OCI-LY1 (cell line): ENCODE measurements around the gene NECTIN1.

Experiments
- H2AFZ ChIP-seq: fragments of 200-600 bp; sonication (generic), shearing (Covaris generic); 2 replicates; pipeline ENCODE4 v1.6.0; 2014; ENCODE audit warnings: antibody characterized with exemption, mild to moderate bottlenecking, low read length
- H3F3A ChIP-seq: fragments of 200-600 bp; sonication (generic), shearing (Covaris generic); 2 replicates; pipeline ENCODE4 v1.6.0; 2014; ENCODE audit warnings: mild to moderate bottlenecking, antibody characterized with exemption, low read length, moderate library complexity; ENCODE audit not compliant: insufficient read depth
- H3K27ac ChIP-seq: fragments of 200-600 bp; sonication (generic); 2 replicates; pipeline ENCODE4 v1.5.1; 2014; ENCODE audit warnings: low read length, mixed run types, mild to moderate bottlenecking, low read depth; ENCODE audit not compliant: poor library complexity, severe bottlenecking
- H3K27me3 ChIP-seq: fragments of 200-600 bp; sonication (generic); 2 replicates; pipeline ENCODE4 v1.6.0; 2014; ENCODE audit warnings: antibody characterized with exemption, mild to moderate bottlenecking, low read length, moderate library complexity; ENCODE audit not compliant: insufficient read depth
- H3K36me3 ChIP-seq: fragments of 200-600 bp; sonication (generic); 2 replicates; pipeline ENCODE4 v1.6.1; 2014; ENCODE audit warnings: mild to moderate bottlenecking, antibody characterized with exemption, low read length, moderate library complexity, mixed read lengths; ENCODE audit not compliant: insufficient read depth
- H3K4me1 ChIP-seq: fragments of 200-600 bp; sonication (generic); 2 replicates; pipeline ENCODE4 v1.5.1; 2014; ENCODE audit warnings: mild to moderate bottlenecking, low read length, moderate library complexity; ENCODE audit not compliant: insufficient read depth, severe bottlenecking
- H3K4me2 ChIP-seq: fragments of 200-600 bp; sonication (generic), shearing (Covaris generic); 2 replicates; pipeline ENCODE4 v1.6.1; 2014; ENCODE audit warnings: low read length
- H3K4me3 ChIP-seq: fragments of 200-600 bp; sonication (generic); 2 replicates; pipeline ENCODE4 v1.5.1; 2014; ENCODE audit warnings: low read length, low read depth, mild to moderate bottlenecking, mixed read lengths; ENCODE audit not compliant: poor library complexity, severe bottlenecking
- H3K79me2 ChIP-seq: fragments of 200-600 bp; shearing (Covaris generic); 2 replicates; pipeline ENCODE4 v1.6.1; 2016; ENCODE audit warnings: mixed run types, low read length, mixed read lengths; ENCODE audit not compliant: insufficient read depth
- H3K9ac ChIP-seq: fragments of 200-600 bp; sonication (generic), shearing (Covaris generic); 2 replicates; pipeline ENCODE4 v1.6.1; 2014; ENCODE audit warnings: mild to moderate bottlenecking, low read length, mixed read lengths
- H3K9me2 ChIP-seq: fragments of 200-600 bp; sonication (generic), shearing (Covaris generic); 2 replicates; pipeline ENCODE4 v1.6.1; 2014; ENCODE audit warnings: low read depth, mild to moderate bottlenecking, low read length, mixed read lengths
- H3K9me3 ChIP-seq: fragments of 200-600 bp; shearing (Covaris generic); 2 replicates; pipeline ENCODE4 v1.6.1; 2014; ENCODE audit warnings: low read length, mixed read lengths
- H4K20me1 ChIP-seq: fragments of 200-600 bp; sonication (generic), shearing (Covaris generic); 2 replicates; pipeline ENCODE4 v1.6.0; 2016; ENCODE audit warnings: mild to moderate bottlenecking, low read length; ENCODE audit not compliant: insufficient read depth
- CTCF ChIP-seq: fragments of 200-600 bp; sonication (generic), shearing (Covaris generic); IDR thresholded peaks from 2 replicates; pipeline ENCODE4 v1.5.1; 2017; ENCODE audit warnings: mild to moderate bottlenecking, antibody characterized with exemption, low read length, moderate library complexity, mixed read lengths
- EZH2 ChIP-seq: fragments of 200-600 bp; sonication (generic), shearing (Covaris generic); IDR thresholded peaks from 2 replicates; pipeline ENCODE4 v1.8.0; 2017; ENCODE audit warnings: borderline replicate concordance, mixed run types, mild to moderate bottlenecking, antibody characterized with exemption, low read length, moderate library complexity, mixed read lengths

The NECTIN1 gene

DNA sequence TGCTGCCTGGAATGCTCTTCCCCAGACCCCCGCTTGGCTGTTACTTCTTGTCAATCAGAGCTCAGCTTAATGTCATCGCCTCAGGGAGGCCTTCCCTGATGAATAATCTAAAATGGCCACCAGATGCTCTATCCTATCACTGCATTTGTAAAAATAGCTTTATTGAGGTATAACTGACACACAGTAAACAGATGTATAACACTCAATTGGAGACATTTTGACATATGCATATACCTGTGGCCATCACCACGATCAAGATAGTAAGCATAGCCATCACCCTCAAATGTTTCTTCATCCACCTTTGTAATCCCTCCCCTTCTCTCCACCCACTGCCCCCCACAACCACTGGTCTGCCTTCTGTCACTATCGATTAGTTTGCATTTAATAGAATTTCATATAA, 36.6 kb upstream of the NECTIN1 start:
- no peak overlapping the region for H3K4me2 ChIP-seq
- H3K4me1 ChIP-seq, result no peaks in the 10 kb centered on the region
- no peaks in the 10 kb centered on the region for H3K36me3 ChIP-seq
- H3K27me3 ChIP-seq, result no peaks in the 10 kb centered on the region
- H2AFZ ChIP-seq, result no peak overlapping the region
- H3K4me3 ChIP-seq, result no peak overlapping the region
- H3F3A ChIP-seq, result no peaks in the 10 kb centered on the region
- H3K79me2 ChIP-seq, result no peaks in the 10 kb centered on the region
- no peak for TF ChIP-seq EZH2
- H3K27ac ChIP-seq, result no peak overlapping the region
- no peaks in the 10 kb centered on the region for H4K20me1 ChIP-seq
- H3K9ac ChIP-seq, result no peak overlapping the region
- H3K9me3 ChIP-seq, result no peaks in the 10 kb centered on the region
- no peaks in the 10 kb centered on the region for H3K9me2 ChIP-seq

DNA sequence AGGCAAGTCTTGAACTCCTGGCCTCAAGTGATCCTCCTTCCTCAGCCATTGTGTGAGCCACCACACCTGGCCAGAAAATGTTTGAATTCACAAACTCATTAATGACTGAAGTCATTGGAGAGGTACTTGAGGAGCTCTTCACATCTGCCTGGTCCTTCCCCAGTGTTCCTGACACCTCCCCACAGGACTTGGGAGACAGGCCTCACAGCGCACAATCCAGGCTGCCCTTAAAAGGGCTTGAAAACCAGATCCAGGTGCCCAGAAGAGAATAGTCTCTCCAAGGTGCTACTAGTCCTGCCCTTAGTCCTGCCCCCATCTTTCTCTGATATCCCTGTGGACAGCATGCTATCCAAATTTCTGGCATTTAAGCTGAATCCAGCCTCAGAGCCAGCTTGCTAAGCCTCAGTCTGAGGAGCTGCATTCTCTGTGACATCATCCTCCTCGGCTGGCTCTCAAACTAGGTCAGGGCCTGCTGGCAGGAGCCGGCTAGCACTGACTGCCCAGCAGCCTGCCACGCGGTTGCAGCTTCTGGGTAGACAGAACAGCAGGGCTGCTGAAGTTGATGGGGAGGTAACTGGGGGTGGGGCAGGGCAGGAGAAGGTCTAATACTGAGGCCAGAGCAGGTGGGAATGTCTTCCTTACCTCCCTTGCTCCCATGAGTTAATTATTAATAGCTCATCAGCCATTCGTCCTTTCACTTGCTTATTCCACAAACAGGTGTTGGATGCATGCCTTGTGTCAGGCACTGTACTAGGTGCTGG, 35.3 kb upstream of the NECTIN1 start:
- H2AFZ ChIP-seq, result no peak overlapping the region
- no peak overlapping the region for H3K4me2 ChIP-seq
- no peaks in the 10 kb centered on the region for H4K20me1 ChIP-seq
- no peaks in the 10 kb centered on the region for H3F3A ChIP-seq
- H3K79me2 ChIP-seq, result no peaks in the 10 kb centered on the region
- no peaks in the 10 kb centered on the region for H3K27me3 ChIP-seq
- no peaks in the 10 kb centered on the region for H3K4me1 ChIP-seq
- H3K9me2 ChIP-seq, result no peaks in the 10 kb centered on the region
- no peak overlapping the region for H3K9ac ChIP-seq
- H3K9me3 ChIP-seq, result no peaks in the 10 kb centered on the region
- TF ChIP-seq EZH2, result no peak
- no peak for TF ChIP-seq CTCF
- H3K4me3 ChIP-seq, result no peak overlapping the region
- H3K27ac ChIP-seq, result no peak overlapping the region
- no peaks in the 10 kb centered on the region for H3K36me3 ChIP-seq

GRCh38 chr11:119763071-119763728, 34.2 kb upstream of the NECTIN1 start:
- H2AFZ ChIP-seq, result no peak overlapping the region
- H3K4me2 ChIP-seq, result no peak overlapping the region
- no peaks in the 10 kb centered on the region for H3K79me2 ChIP-seq
- no peaks in the 10 kb centered on the region for H3K36me3 ChIP-seq
- no peak for TF ChIP-seq CTCF
- no peaks in the 10 kb centered on the region for H3K9me2 ChIP-seq
- H3K9ac ChIP-seq, result no peak overlapping the region
- H3F3A ChIP-seq, result no peaks in the 10 kb centered on the region
- no peaks in the 10 kb centered on the region for H4K20me1 ChIP-seq
- no peak overlapping the region for H3K27ac ChIP-seq
- no peaks in the 10 kb centered on the region for H3K4me1 ChIP-seq
- no peak overlapping the region for H3K4me3 ChIP-seq
- no peaks in the 10 kb centered on the region for H3K27me3 ChIP-seq
- H3K9me3 ChIP-seq, result no peaks in the 10 kb centered on the region
